Effector memory CD4-positive, alpha-beta T cell (primary cell): ENCODE results near the gene JAZF1.

Source experiments
- DNase-seq, 3 donors: peaks; one replicate each; pipeline ENCODE4 v3.0.0-alpha.2; 2020
- H3K27ac ChIP-seq: 2 replicates; pipeline ENCODE4 v1.7.0; 2013; ENCODE audit warnings: mild to moderate bottlenecking, low read length, moderate library complexity; ENCODE audit not compliant: insufficient read depth, poor library complexity, severe bottlenecking
- H3K27me3 ChIP-seq: replicated peaks from 2 replicates; pipeline ENCODE4 v1.7.0; 2013; ENCODE audit warnings: mild to moderate bottlenecking, low read length; ENCODE audit not compliant: insufficient read depth, control insufficient read depth, poor library complexity, severe bottlenecking
- H3K36me3 ChIP-seq: 2 replicates; pipeline ENCODE4 v1.7.0; 2013; ENCODE audit warnings: mild to moderate bottlenecking, low read length, moderate library complexity; ENCODE audit not compliant: control insufficient read depth, insufficient read depth
- H3K4me1 ChIP-seq: 2 replicates; pipeline ENCODE4 v1.7.0; 2013; ENCODE audit warnings: low read length, mild to moderate bottlenecking; ENCODE audit not compliant: control insufficient read depth, insufficient read depth, poor library complexity, severe bottlenecking
- H3K4me3 ChIP-seq: 2 replicates; pipeline ENCODE4 v1.7.0; 2013; ENCODE audit warnings: low read length, low read depth, mild to moderate bottlenecking; ENCODE audit not compliant: insufficient read depth, poor library complexity, severe bottlenecking
- H3K9me3 ChIP-seq: 2 replicates; pipeline ENCODE4 v1.7.0; 2013; ENCODE audit warnings: mild to moderate bottlenecking, low read length, moderate library complexity; ENCODE audit not compliant: control insufficient read depth

The JAZF1 gene

DNA sequence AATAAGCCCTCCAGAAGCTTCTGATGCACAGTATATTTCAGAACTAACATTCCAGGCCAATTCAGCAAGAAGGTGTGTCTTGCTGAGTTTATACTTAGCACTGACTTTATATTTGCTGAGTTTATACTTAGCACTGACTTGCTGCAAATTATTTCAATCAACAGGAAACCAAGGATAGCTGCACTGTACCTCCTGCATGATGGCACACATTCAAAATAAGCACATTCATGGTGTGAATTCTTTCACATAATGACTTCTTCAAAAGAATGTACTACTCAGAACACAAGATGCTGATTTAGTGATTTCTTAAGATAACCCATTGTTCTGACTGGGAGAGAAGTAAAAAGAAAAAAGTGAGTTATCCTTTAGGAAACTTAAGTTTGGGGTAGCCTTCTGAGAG, 52.0 kb downstream of the JAZF1 start:
- Histone ChIP-seq H3K4me1 (peaks cover 7% of the 10 kb centered on the region), H3K9me3 (no peaks in the 10 kb centered on the region), H3K27ac (no peak overlapping the region), H3K36me3 (no peaks in the 10 kb centered on the region), H3K27me3 (no peaks in the 10 kb centered on the region), H3K4me3 (no peak overlapping the region)
- DNase-seq, result no peak

- H3K27me3 ChIP-seq, result no peaks in the 10 kb centered on the region
- H3K9me3 ChIP-seq, result no peaks in the 10 kb centered on the region
- no peak overlapping the region for H3K27ac ChIP-seq
- DNase-seq, result no peak
- peaks cover 8% of the 10 kb centered on the region for H3K4me1 ChIP-seq
- H3K36me3 ChIP-seq, result no peaks in the 10 kb centered on the region
- H3K4me3 ChIP-seq, result no peak overlapping the region
Observed at GRCh38 chr7:28126410-28127041, 54.1 kb downstream of the JAZF1 start.

DNA sequence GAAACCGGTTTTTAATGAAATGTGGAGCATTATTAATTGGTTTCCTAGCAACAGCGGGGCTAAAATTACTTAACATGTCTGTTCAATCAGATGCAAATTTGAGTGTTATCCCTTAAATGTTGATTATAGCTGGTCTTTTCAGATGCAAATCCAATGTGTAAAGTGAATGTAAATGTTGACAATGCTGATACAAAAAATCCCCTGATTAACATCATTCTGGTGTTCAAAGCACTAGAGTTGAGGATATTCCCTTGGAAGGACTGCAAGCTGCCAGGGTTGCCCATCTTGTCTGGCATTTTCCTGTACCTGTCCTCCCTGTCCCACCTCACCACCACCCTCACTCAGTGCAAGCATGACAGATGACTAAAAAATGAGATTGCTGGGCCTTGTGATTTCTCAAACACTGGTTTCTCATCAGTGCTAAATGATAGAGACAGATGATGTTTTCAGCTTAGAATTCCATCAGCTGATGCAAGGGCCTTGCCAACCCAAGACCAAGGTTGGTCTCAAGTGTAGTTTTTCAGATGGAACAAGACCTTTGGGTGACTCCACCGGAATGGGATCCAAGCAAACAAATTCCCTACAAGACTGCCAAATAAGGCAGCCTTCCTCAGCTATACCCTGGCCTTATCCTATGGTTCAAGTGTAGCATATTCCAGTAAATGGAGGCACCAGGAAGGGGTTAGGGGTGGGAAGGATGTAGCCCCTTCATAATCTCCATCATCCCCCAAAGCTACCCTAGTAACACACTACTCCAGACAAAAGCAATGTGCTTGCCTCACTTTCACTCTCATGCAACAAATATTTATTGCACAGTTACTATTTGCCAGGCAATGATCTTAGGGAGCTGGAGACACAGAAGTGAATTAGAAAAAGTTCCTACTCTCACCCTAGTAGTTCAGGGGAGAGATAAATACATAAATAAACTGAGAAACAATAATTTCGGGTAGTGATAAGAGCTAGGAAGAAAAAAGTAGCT, 54.9 kb downstream of the JAZF1 start:
- Histone ChIP-seq H3K9me3 (no peaks in the 10 kb centered on the region), H3K27me3 (no peaks in the 10 kb centered on the region), H3K36me3 (no peaks in the 10 kb centered on the region), H3K27ac (no peak overlapping the region), H3K4me3 (no peak overlapping the region), H3K4me1 (peaks cover 8% of the 10 kb centered on the region)
- no peak for DNase-seq

- Histone ChIP-seq H3K27ac (no peak overlapping the region), H3K36me3 (no peaks in the 10 kb centered on the region), H3K4me1 (peaks cover 15% of the 10 kb centered on the region), H3K4me3 (no peak overlapping the region), H3K9me3 (no peaks in the 10 kb centered on the region), H3K27me3 (no peaks in the 10 kb centered on the region)
- no peak for DNase-seq
Observed at GRCh38 chr7:28124413-28124812, 56.2 kb downstream of the JAZF1 start.

- H3K4me3 ChIP-seq, result no peak overlapping the region
- no peaks in the 10 kb centered on the region for H3K27me3 ChIP-seq
- no peak overlapping the region for H3K27ac ChIP-seq
- H3K9me3 ChIP-seq, result no peaks in the 10 kb centered on the region
- DNase-seq, result no peak
- H3K4me1 ChIP-seq, result peaks cover 13% of the 10 kb centered on the region
- H3K36me3 ChIP-seq, result no peaks in the 10 kb centered on the region
Observed at GRCh38 chr7:28123752-28124151, 56.8 kb downstream of the JAZF1 start.

GRCh38 chr7:28121496-28121895, 59.1 kb downstream of the JAZF1 start:
- H3K4me1 ChIP-seq, result peaks cover 13% of the 10 kb centered on the region
- H3K4me3 ChIP-seq, result no peak overlapping the region
- H3K27me3 ChIP-seq, result no peaks in the 10 kb centered on the region
- H3K27ac ChIP-seq, result no peak overlapping the region
- DNase-seq, result no peak
- H3K9me3 ChIP-seq, result no peaks in the 10 kb centered on the region
- H3K36me3 ChIP-seq, result no peaks in the 10 kb centered on the region

- Histone ChIP-seq H3K27me3 (no peaks in the 10 kb centered on the region), H3K9me3 (no peaks in the 10 kb centered on the region), H3K4me3 (no peak overlapping the region), H3K4me1 (peaks cover 7% of the 10 kb centered on the region), H3K27ac (no peak overlapping the region), H3K36me3 (no peaks in the 10 kb centered on the region)
- DNase-seq, result no peak
Observed at GRCh38 chr7:28116041-28116440, 64.6 kb downstream of the JAZF1 start.

GRCh38 chr7:28115261-28115660, 65.3 kb downstream of the JAZF1 start:
- no peak for DNase-seq
- H3K27me3 ChIP-seq, result no peaks in the 10 kb centered on the region
- H3K4me3 ChIP-seq, result no peak overlapping the region
- peaks cover 7% of the 10 kb centered on the region for H3K4me1 ChIP-seq
- no peak overlapping the region for H3K27ac ChIP-seq
- H3K9me3 ChIP-seq, result no peaks in the 10 kb centered on the region
- H3K36me3 ChIP-seq, result no peaks in the 10 kb centered on the region

GRCh38 chr7:28114056-28114455, 66.5 kb downstream of the JAZF1 start:
- H3K4me3 ChIP-seq, result no peak overlapping the region
- no peak overlapping the region for H3K27ac ChIP-seq
- no peaks in the 10 kb centered on the region for H3K4me1 ChIP-seq
- DNase-seq, result no peak
- no peaks in the 10 kb centered on the region for H3K36me3 ChIP-seq
- no peaks in the 10 kb centered on the region for H3K9me3 ChIP-seq
- H3K27me3 ChIP-seq, result no peaks in the 10 kb centered on the region

DNA sequence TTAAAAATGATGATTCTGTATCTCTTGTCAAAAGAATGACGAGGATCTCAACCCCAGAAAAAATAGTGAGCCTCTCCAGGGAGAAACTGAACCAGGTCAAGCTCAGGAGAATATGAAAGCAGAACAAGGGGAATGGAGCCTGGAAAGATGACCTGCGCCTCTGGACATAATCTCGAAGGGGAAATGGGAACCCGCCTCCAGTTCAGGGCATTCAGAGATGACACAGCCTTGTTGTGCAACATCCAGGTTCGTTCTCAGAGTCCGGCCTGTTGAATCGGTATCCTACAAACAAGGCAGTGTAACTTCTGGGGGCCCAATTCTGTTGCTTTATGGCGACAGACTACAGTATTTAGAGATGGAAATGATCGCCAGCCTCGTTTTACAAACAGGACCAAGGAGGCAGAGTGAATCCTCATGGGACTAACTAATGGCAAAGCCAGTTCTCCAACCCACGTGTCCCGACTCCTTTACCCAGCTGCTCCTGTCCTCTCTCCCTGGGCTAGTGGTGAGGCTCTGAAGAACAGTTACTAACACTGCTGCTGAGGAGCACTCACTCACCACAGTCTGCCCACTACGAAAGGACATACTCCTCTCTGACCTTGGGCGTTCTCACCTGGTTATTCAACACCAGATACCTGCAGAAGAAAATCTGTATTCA, 67.6 kb downstream of the JAZF1 start:
- no peak for DNase-seq
- no peak overlapping the region for H3K4me3 ChIP-seq

More for the DNA sequence above, 67.6 kb downstream of the JAZF1 start:
- Histone ChIP-seq H3K36me3 (no peaks in the 10 kb centered on the region), H3K27ac (no peak overlapping the region), H3K27me3 (no peaks in the 10 kb centered on the region), H3K4me1 (no peaks in the 10 kb centered on the region), H3K9me3 (no peaks in the 10 kb centered on the region)
